Suppressor macrophage treated with lipopolysaccharide for 1 hour (primary cell): ENCODE data around the gene CDKL5.

Experiments
- DNase-seq, 3 donors: peaks; one replicate each; pipeline ENCODE4 v3.0.0-alpha.2; 2020 to 2022

The CDKL5 gene

DNA sequence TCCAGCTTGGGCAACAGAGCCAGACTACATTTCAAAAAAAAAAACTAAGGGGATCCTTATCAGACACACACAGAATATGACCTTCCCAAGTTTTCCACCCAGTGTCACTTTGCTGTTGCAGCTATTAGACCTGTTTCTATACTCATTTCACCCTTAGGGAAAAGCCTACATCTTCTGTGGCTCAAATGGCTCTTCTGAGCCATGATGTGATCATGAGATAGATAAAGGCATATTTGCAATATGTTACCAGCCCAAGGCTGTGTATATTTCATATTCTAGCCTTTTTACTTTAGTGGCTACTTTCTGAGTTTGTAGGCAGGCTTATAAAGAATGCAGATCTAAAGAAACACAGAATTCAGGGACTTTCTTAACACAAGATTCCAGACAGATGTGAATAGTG lies 227.2 kb downstream of the CDKL5 start:
- DNase-seq = no peak

- no peak for DNase-seq
These were observed 229.7 kb downstream of the CDKL5 start for GRCh38 chrX:18654875-18655836.

GRCh38 chrX:18661273-18661672 lies 235.9 kb downstream of the CDKL5 start:
- no peak for DNase-seq

DNA sequence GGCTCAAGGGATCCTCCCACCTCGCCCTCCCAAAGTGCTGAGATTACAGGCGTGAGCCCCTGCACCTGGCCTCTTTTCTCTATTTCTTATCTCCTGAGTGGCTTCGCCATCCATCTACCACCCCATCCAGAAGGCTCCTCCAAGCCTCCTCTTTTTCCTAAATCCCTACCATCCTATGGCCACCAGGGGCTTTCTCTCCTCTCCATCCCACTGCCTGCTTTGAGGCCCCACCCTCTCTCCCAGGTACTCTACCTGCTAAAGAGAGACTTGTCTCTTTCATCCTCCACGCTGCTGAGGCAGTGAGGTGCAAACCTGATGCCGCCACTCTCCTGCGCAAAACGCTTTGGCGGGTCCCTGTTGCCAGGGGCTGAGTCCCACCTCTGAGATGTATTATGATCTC lies 239.5 kb downstream of the CDKL5 start:
- no peak for DNase-seq

- DNase-seq = peak; percentile 55 to 66 (median 59)
These were observed 241.2 kb downstream of the CDKL5 start for GRCh38 chrX:18666614-18667013.

DNA sequence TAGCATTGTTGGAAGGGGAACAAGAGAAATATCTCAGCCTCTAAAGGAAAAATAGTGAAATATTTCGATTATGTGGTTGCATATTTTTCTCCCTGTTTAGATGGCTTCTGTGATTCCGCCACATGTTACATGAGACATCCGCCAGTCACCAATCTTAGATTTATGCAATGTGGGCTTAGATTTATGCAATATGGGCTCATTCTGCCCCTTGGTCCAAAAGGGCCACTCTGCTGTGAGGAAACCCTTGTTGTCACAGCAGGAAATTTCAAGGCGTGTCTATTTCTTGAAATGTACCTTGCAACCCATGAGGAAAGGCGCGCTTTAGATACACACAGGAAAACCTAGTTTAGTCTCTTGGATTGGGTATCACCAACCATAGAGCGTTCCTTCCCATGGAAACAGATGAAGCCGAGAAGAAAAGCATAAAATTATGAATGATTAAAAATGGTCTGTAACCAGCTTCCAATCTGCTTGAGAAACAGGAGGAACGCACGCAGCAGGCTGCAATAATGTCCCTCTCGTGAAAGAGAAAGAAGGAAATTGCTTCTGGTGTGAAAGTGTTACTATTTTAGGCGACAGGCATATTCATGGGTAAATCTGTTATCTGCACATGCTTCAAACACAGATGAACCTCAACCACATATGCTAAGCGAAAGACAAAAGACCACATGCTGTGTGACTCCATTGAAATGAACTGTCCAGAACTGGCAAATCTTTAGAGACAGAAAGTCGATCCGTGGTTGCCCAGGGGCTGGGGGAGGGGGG lies 242.8 kb downstream of the CDKL5 start:
- DNase-seq = peak; percentile 51 to 72 (median 69)

GRCh38 chrX:18672008-18672407 lies 246.6 kb downstream of the CDKL5 start, which contains the start of gene RS1:
RS1 (minus strand) TSS chrX:18672108; CDS start chrX:18672068, 40 bp downstream.
- no peak for DNase-seq

GRCh38 chrX:18674417-18674787 lies 249.0 kb downstream of the CDKL5 start:
- no peak for DNase-seq

- DNase-seq = peak; percentile 85 to 87 (median 87)
These were observed 249.7 kb downstream of the CDKL5 start for GRCh38 chrX:18674788-18675735.

GRCh38 chrX:18676050-18676449 lies 250.6 kb downstream of the CDKL5 start:
- no peak for DNase-seq

DNA sequence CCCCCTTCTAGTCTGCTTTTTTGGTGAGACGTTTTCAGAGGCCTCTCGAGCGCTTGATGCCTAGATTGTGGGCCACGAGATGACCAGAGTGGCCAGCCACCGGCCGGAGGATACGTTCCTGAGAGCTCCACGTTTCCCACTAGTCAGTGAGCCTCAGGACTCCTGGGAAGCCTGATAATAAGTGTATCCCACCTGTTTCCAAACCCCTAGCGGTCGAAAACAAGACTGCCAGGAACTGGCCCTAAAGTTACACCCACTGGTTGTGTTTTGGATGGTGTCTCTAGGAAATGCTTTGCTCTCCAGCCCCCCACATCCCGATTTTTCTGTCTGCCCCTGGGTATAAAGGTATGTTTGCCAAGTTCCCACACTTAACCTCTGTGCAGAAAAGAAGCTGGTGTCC lies 251.1 kb downstream of the CDKL5 start:
- DNase-seq = no peak

GRCh38 chrX:18677161-18677869 lies 251.9 kb downstream of the CDKL5 start:
- DNase-seq = peak; percentile 46 to 70 (median 60)

- DNase-seq = no peak
These were observed 256.6 kb downstream of the CDKL5 start for GRCh38 chrX:18681996-18682395.

DNA sequence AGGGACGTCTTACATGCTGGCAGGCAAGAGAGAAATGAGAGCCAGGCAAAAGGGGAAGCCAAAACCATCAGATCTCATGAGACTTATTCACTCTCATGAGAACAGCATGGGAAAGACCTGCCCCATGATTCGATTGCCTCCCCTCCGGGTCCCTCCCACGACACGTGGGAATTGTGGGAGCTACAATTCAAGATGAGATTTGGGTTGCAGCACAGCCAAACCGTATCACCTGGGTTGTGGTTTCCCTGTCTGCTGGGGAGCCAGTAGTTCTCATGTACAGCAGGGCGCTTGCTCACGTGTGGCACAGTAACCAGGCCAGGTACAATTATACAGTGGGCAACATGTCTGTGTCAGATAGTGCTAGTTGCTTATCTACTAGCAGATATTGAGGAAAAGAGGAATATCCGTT lies 257.6 kb downstream of the CDKL5 start:
- DNase-seq = peak; percentile 38 to 43 (median 41)

DNA sequence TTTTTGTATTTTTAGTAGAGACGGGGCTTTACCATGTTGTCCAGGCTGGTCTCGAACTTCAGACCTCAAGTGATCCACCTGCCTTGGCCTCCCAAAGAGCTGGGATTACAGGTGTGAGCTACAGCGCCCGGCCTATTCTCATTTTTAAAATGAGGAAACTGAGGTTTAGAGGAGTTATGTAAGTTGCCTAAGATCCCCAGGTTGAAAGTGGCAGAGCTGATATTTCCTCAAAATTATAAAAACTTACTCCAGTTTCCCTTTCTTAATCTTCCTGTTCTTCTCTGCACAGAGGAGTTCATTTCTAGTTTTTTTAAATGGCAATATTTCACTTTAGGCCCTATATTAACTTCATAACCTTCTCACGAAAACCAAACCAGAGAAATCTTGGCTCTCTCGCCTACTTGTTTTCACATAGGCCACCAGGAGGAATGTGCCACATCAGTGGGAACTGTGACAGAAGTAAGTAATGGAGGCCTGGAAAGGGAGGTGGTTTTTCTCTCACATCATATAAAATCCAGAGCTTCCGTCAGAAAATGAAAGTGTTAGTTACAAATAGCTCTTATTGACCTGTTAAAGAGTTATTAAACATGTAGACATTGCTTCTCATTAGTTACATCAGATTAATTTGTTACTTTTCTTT lies 262.6 kb downstream of the CDKL5 start:
- peak; percentile 35 to 58 (median 39) for DNase-seq

- no peak for DNase-seq
These were observed 266.0 kb downstream of the CDKL5 start for GRCh38 chrX:18691431-18691830.

- no peak for DNase-seq
These were observed 267.1 kb downstream of the CDKL5 start for GRCh38 chrX:18692541-18692940.

GRCh38 chrX:18696653-18697052 lies 271.2 kb downstream of the CDKL5 start:
- no peak for DNase-seq

DNA sequence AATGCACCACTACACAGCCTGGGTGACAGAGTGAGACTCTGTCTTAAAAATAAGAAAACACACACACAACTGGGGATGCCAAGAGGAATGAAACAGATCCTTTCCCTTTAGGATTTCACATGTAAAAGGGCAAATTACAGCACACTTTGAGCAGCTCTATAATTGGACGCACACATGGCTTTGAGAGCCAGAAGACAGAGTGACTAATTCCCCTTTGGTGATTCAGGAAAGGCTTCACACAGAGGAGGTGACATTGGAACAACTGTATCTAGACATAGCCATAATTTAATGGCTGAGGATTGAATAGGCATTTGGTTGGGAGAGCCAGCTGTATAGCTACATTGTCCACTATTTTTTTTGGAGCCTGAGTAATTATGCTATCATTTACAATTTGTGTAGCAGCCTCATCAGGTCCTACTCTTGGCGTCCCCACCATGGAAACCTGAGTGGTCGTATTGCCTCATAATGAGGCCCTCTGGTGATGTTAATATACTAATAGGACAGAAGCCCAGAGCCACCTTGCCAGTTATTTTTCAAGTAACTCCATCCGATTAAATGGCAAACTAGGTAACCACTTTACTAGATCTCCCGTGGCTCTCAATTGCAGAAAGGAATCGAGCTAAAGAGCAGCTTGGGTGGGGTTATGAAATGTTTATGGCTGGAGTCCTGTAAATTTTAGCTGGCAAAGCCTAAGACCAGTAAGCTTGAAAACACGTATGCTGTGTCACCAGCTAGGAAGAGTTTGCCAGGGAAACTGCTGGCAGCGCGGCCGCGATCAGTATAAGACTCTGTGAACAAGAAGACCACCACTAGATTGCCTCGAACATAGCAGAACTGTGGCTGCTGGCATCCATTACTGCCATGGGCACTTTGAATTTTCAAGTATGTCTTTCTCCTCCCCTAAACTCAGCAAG lies 273.6 kb downstream of the CDKL5 start:
- DNase-seq = no peak
